Astrocyte of the cerebellum (primary cell): ENCODE data around the gene COL11A1.
"Not testable (repeated sequence)": the region's sequence is repeated elsewhere in the genome, so short reads cannot be mapped to it uniquely, and the experiment has no call there.

Source experiments
- DNase-seq: peaks from one replicate; pipeline ENCODE4 v3.0.0-alpha.2; 2011; ENCODE audit warnings: low read depth
- H3K4me3 ChIP-seq: 2 replicates; pipeline ENCODE4 v1.5.1; 2011; ENCODE audit warnings: mild to moderate bottlenecking, low read depth, low read length, moderate library complexity
- CTCF ChIP-seq: IDR thresholded peaks from 2 replicates; pipeline ENCODE4 v1.5.1; 2012; ENCODE audit warnings: low read length, low read depth, moderate library complexity, mild to moderate bottlenecking; ENCODE audit errors: missing control alignments
- in situ Hi-C: cut with HindIII; loops from 2 replicates; pipeline ENCODE4 v1.10.0; 2017; ENCODE audit warnings: low sequenced_read_pairs

The COL11A1 gene

GRCh38 chr1:102840741-102841140, 267.6 kb downstream of the COL11A1 start:
- no peak for TF ChIP-seq CTCF

GRCh38 chr1:102838016-102838415, 270.3 kb downstream of the COL11A1 start:
- no peak for DNase-seq
- no peak for TF ChIP-seq CTCF
- no peak overlapping the region for H3K4me3 ChIP-seq
- in situ Hi-C loops = no loop called here

More at GRCh38 chr1:102840741-102841140, 267.6 kb downstream of the COL11A1 start:
- no peak for DNase-seq
- H3K4me3 ChIP-seq = no peak overlapping the region
- in situ Hi-C loops = no loop called here

GRCh38 chr1:102837551-102837950, 270.8 kb downstream of the COL11A1 start:
- in situ Hi-C loops = no loop called here
- no peak for TF ChIP-seq CTCF
- no peak for DNase-seq
- no peak overlapping the region for H3K4me3 ChIP-seq

GRCh38 chr1:102836991-102837390, 271.3 kb downstream of the COL11A1 start:
- in situ Hi-C loops = no loop called here

DNA sequence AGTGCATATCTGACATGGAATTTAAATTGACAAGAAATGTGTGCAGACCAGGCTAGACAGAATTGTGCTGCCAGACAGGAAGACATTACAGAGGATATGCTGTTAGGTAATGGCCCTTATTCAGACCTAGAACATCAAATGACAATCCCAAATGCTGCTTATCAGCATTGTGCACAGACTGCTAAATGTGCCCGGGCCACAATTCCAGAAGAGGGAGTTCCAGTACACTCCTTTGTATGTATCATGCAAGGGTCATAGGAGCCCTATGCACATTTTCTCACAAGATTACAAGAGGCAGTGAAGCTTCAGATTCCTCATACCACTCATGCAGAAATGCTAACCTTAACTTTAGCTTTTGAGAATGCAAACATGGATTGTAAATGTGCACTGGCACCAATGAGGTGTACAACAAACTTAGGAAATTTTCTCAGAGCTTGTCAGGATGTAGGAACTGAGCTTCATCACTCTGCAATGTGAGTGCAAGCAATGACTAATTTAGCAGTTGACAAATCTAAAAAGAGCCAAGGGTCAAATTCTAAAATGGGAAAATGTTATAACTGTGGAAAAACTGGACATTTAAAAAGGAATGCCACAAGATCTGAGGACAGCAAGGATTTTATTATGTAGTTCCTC, 273.5 kb downstream of the COL11A1 start:
- in situ Hi-C loops = no loop called here
- no peak for DNase-seq
- TF ChIP-seq CTCF = no peak

More at GRCh38 chr1:102836991-102837390, 271.3 kb downstream of the COL11A1 start:
- no peak for TF ChIP-seq CTCF
- H3K4me3 ChIP-seq = no peak overlapping the region
- DNase-seq = no peak

GRCh38 chr1:102833151-102833550, 275.2 kb downstream of the COL11A1 start:
- H3K4me3 ChIP-seq = no peak overlapping the region
- in situ Hi-C loops = no loop called here
- DNase-seq = no peak
- TF ChIP-seq CTCF = no peak

More for the DNA sequence above, 273.5 kb downstream of the COL11A1 start:
- H3K4me3 ChIP-seq = no peak overlapping the region

- H3K4me3 ChIP-seq, in situ Hi-C loops, DNase-seq: not testable (repeated sequence)
These were observed 281.6 kb downstream of the COL11A1 start for GRCh38 chr1:102826706-102827105.
